Mesendoderm (in vitro differentiated cells): ENCODE measurements around the gene CHFR.
"Not testable (repeated sequence)": the region's sequence is repeated elsewhere in the genome, so short reads cannot be mapped to it uniquely, and the experiment has no call there.

Source experiments
- DNase-seq: peaks from one replicate; pipeline ENCODE4 v3.0.0; 2013
- H2AK5ac ChIP-seq: 2 replicates; pipeline ENCODE4 v1.6.1; 2013; ENCODE audit warnings: low read length, inconsistent platforms
- H2BK120ac ChIP-seq: 2 replicates; pipeline ENCODE4 v1.6.1; 2013; ENCODE audit warnings: low read depth, mild to moderate bottlenecking, low read length, moderate library complexity, mixed read lengths
- H2BK15ac ChIP-seq: replicated peaks from 2 replicates; pipeline ENCODE4 v1.6.1; 2013; ENCODE audit warnings: low read depth, mild to moderate bottlenecking, moderate library complexity
- H2BK5ac ChIP-seq: 2 replicates; pipeline ENCODE4 v1.6.1; 2013; ENCODE audit warnings: low read length, inconsistent platforms
- H3K18ac ChIP-seq: 2 replicates; pipeline ENCODE4 v1.6.1; 2013; ENCODE audit warnings: mild to moderate bottlenecking, low read length, mixed read lengths
- H3K23ac ChIP-seq: one replicate; pipeline ENCODE4 v1.6.1; 2013; ENCODE audit warnings: low read length
- H3K27ac ChIP-seq: 2 replicates; pipeline ENCODE4 v1.5.1; 2013; ENCODE audit warnings: low read depth, mild to moderate bottlenecking, inconsistent platforms, low read length, moderate library complexity
- H3K27me3 ChIP-seq: 2 replicates; pipeline ENCODE4 v1.6.1; 2013; ENCODE audit warnings: low read length, control low read depth, mild to moderate bottlenecking, inconsistent platforms; ENCODE audit not compliant: insufficient read depth, poor library complexity
- H3K36me3 ChIP-seq: 2 replicates; pipeline ENCODE4 v1.6.1; 2013; ENCODE audit warnings: low read length, inconsistent platforms; ENCODE audit not compliant: control insufficient read depth, insufficient read depth
- H3K4ac ChIP-seq: one replicate; pipeline ENCODE4 v1.6.1; 2013; ENCODE audit warnings: low read depth, mild to moderate bottlenecking, low read length, moderate library complexity
- H3K4me1 ChIP-seq: 2 replicates; pipeline ENCODE4 v1.6.1; 2013; ENCODE audit warnings: low read depth, low read length, inconsistent platforms; ENCODE audit not compliant: control insufficient read depth
- H3K4me2 ChIP-seq: 2 replicates; pipeline ENCODE4 v1.6.1; 2013; ENCODE audit warnings: low read length
- H3K4me3 ChIP-seq: 2 replicates; pipeline ENCODE4 v1.5.1; 2013; ENCODE audit warnings: mild to moderate bottlenecking, low read length
- H3K56ac ChIP-seq: one replicate; pipeline ENCODE4 v1.6.1; 2013; ENCODE audit warnings: low read length
- H3K79me1 ChIP-seq: 2 replicates; pipeline ENCODE4 v1.6.1; 2013; ENCODE audit warnings: low read length, inconsistent platforms
- H3K79me2 ChIP-seq: 2 replicates; pipeline ENCODE4 v1.6.1; 2013; ENCODE audit warnings: mild to moderate bottlenecking, low read length; ENCODE audit not compliant: control insufficient read depth, insufficient read depth
- H3K9ac ChIP-seq: 2 replicates; pipeline ENCODE4 v1.6.1; 2013; ENCODE audit warnings: low read length, inconsistent platforms
- H4K5ac ChIP-seq: one replicate; pipeline ENCODE4 v1.6.1; 2013; ENCODE audit warnings: low read length
- H4K8ac ChIP-seq: one replicate; pipeline ENCODE4 v1.6.1; 2013; ENCODE audit warnings: low read depth, mild to moderate bottlenecking, control low read depth, low read length, moderate library complexity
- WGBS: extraction: QIAGEN DNeasy Blood & Tissue Kit; methylation state at CpG from one replicate; pipeline ENCODE4 v1.1.7; 2013; ENCODE audit warnings: low lambda C conversion rate, missing lambda C conversion rate; ENCODE audit not compliant: insufficient coverage; ENCODE audit errors: extremely low coverage; 5-methylcytosine and 5-hydroxymethylcytosine counted together

The CHFR gene

DNA sequence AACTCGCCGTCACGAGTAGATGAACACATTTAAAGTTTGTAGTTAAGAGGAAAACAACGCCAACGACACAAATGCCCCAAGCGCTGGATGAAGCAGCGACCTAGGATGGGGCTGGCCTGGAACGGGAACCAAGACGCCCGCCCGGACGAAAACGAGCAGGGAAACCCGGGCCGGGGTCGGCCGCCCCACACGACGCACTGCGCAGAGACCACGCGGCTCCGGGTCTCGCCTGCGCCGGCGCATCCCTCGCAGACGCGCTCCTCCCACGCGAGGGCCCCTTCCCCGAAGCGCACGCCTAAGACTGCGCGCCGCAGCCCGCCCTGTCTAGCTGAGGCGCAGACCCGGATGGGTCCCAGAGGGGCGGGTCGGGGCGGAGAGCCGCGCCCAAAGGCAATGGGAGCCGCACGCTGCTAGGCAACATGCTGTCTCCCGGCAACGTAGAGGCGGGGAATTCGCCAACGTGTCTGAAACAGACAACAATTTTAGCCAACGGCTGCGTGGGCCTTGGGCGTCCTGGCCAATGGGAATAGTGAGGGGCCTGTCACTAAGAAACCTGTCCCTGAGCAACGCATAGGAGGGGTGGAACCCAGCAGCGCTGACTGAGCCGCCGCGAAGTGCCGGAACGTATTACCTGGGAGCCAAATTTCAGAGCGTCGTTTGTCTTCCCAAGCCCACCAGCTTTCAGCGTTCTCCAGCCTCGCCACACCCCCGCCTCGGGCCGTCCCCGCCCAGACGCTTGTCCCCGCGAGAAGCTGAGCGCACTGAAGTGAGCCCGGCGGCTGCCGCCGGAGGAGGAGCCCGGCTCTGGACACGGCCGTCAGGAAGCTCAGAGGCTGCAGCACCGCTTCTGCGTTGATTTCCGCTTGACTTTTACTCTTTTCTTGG, 21.0 kb upstream of the CHFR start:
- Histone ChIP-seq H2BK15ac (no peak overlapping the region), H2BK5ac (no peak overlapping the region), H3K36me3 (no peaks in the 10 kb centered on the region), H3K27ac (peak overlapping the region; percentile 67), H3K56ac (peak overlapping the region; percentile 86), H4K8ac (no peak overlapping the region), H2AK5ac (no peak overlapping the region), H4K5ac (no peak overlapping the region), H3K4me1 (peaks cover 2% of the 10 kb centered on the region), H3K9ac (peak overlapping the region; percentile 78), H3K79me1 (no peaks in the 10 kb centered on the region), H3K79me2 (no peaks in the 10 kb centered on the region), H3K4me3 (peak overlapping the region; percentile 54), H3K18ac (peak overlapping the region; percentile 5), H3K4ac (no peak overlapping the region), H3K4me2 (peak overlapping the region; percentile 91), H2BK120ac (no peak overlapping the region), H3K27me3 (no peaks in the 10 kb centered on the region), H3K23ac (no peak overlapping the region)
- peak; percentile 100 for DNase-seq
- WGBS = no CpG with 5 or more reads among the region's 85 CpGs

DNA sequence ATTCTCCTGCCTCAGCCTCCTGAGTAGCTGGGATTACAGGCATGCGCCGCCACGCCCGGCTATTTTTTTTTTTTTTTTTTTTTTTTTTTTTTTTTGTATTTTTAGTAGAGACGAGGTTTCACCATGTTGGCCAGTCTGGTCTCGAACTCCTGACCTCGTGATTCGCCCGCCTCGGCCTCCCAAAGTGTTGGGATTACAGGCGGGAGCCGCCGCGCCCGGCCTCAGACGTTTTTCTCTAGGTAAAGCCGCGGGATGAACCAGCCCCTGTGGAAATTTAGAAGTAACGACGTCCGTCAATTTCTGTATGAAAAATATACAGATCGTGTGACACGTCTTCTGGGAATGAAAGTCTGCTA, 20.4 kb upstream of the CHFR start:
- H3K23ac ChIP-seq, H3K4ac ChIP-seq: not testable (repeated sequence)
- no CpG with 5 or more reads among the region's 23 CpGs for WGBS

DNA sequence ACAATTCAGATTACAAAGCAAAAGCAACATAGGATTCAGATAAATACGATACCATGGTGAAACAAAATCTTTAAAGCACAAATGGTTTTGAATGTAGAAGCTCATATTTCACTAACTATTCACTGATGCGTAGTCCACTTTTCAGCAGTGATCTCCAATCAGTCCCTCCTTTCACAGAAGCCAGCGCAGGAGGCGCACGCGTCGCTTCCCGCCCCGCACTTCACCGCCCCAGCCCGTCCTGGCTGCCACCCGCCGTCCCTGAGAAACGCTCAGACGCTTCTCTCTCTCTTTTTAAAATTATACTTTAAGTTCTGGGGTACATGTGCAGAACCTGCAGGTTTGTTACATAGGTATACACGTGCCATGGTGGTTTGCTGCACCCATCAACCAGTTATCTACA, 19.8 kb upstream of the CHFR start:
- H3K79me2 ChIP-seq = no peaks in the 10 kb centered on the region
- H2AK5ac ChIP-seq = no peak overlapping the region
- DNase-seq = no peak
- H3K27ac ChIP-seq = no peak overlapping the region
- no peak overlapping the region for H2BK120ac ChIP-seq
- peaks cover 2% of the 10 kb centered on the region for H3K4me1 ChIP-seq
- H2BK5ac ChIP-seq = no peak overlapping the region
- no CpG with 5 or more reads among the region's 16 CpGs for WGBS
- H3K4ac ChIP-seq = no peak overlapping the region
- no peak overlapping the region for H2BK15ac ChIP-seq
- H3K18ac ChIP-seq = no peak overlapping the region
- no peak overlapping the region for H3K56ac ChIP-seq
- H3K4me2 ChIP-seq = no peak overlapping the region
- no peak overlapping the region for H3K23ac ChIP-seq
- H3K4me3 ChIP-seq = no peak overlapping the region
- no peaks in the 10 kb centered on the region for H3K36me3 ChIP-seq
- no peaks in the 10 kb centered on the region for H3K79me1 ChIP-seq
- H3K27me3 ChIP-seq = no peaks in the 10 kb centered on the region
- H3K9ac ChIP-seq = no peak overlapping the region
- no peak overlapping the region for H4K5ac ChIP-seq
- no peak overlapping the region for H4K8ac ChIP-seq

More for the DNA sequence above, 20.4 kb upstream of the CHFR start:
- H2BK120ac ChIP-seq, H3K79me2 ChIP-seq, H3K4me1 ChIP-seq, H3K36me3 ChIP-seq, DNase-seq, H4K8ac ChIP-seq, H4K5ac ChIP-seq, H3K79me1 ChIP-seq, H2BK5ac ChIP-seq, H2BK15ac ChIP-seq, H3K27me3 ChIP-seq, H3K27ac ChIP-seq, H2AK5ac ChIP-seq, H3K18ac ChIP-seq: not testable (repeated sequence)
- Histone ChIP-seq H3K56ac (peak overlapping the region; percentile 86), H3K4me2 (peak overlapping the region; percentile 67), H3K9ac (peak overlapping the region; percentile 63), H3K4me3 (peak overlapping the region; percentile 11)

DNA sequence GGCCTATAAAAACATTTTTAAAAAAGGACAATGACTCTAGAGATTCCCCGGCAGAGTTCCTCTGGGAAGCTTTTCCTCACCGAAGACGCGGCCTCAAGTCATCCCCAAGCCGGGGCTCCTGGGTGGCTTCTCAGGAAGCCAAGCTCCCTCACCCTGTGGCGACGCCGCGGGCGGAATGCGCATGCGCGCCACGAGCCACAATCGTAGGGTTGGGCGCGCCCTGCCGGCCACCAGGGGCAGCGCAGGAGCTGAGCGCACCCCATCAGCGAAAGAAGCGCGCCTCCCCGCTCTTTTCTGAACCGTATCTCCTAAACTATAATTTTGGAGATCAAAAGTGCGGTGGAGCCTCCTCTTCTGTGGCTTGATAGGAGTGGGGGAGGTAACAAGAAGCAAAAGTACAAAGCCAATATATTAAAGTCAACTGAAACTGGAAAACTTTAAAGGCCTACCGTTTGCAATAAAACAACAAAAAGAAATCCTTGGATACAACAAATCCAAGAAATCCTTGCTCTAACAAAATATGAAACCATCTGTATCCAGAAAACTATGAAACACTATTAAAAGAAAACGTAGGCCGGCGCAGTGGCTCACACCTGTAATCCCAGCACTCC, 17.4 kb upstream of the CHFR start:
- no peak overlapping the region for H3K4ac ChIP-seq
- H3K4me1 ChIP-seq = peaks cover 2% of the 10 kb centered on the region
- H3K27ac ChIP-seq = no peak overlapping the region
- peak; percentile 85 for DNase-seq
- no peak overlapping the region for H2AK5ac ChIP-seq
- H4K8ac ChIP-seq = no peak overlapping the region
- H3K18ac ChIP-seq = no peak overlapping the region
- no peak overlapping the region for H3K4me3 ChIP-seq
- no peak overlapping the region for H3K4me2 ChIP-seq
- no peak overlapping the region for H4K5ac ChIP-seq
- H3K36me3 ChIP-seq = no peaks in the 10 kb centered on the region
- no peak overlapping the region for H2BK15ac ChIP-seq
- no peak overlapping the region for H3K56ac ChIP-seq
- H3K79me2 ChIP-seq = no peaks in the 10 kb centered on the region
- H3K9ac ChIP-seq = no peak overlapping the region
- H3K23ac ChIP-seq = no peak overlapping the region
- H3K79me1 ChIP-seq = no peaks in the 10 kb centered on the region
- H2BK120ac ChIP-seq = no peak overlapping the region
- H3K27me3 ChIP-seq = no peaks in the 10 kb centered on the region
- H2BK5ac ChIP-seq = no peak overlapping the region
- WGBS = no CpG with 5 or more reads among the region's 30 CpGs

DNA sequence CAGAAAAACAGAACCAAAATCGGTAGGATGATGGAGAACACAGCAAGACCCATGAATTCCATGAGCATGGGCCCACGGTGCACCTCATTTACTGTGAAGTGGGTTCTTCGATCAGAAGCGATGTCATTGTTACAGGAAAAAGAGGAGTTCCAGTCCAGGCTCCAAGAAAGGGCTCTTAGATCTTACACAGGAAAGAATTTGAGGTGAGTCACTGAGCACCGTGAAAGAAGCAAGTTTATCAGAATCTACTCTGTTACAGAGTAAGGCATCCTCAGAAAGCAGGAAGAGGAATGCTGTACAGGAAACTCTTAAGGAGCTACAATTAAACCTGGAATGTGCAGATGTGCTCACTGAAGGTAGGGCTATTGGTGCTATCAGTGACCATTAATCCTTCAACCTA, 11.6 kb upstream of the CHFR start:
- Histone ChIP-seq H4K8ac (no peak overlapping the region), H3K27me3 (no peaks in the 10 kb centered on the region), H2BK5ac (no peak overlapping the region), H3K79me2 (no peaks in the 10 kb centered on the region), H3K27ac (no peak overlapping the region), H2BK15ac (no peak overlapping the region), H3K23ac (no peak overlapping the region), H3K4me3 (no peak overlapping the region), H3K36me3 (no peaks in the 10 kb centered on the region), H3K9ac (no peak overlapping the region), H3K79me1 (no peaks in the 10 kb centered on the region), H2AK5ac (no peak overlapping the region), H3K4ac (no peak overlapping the region), H3K56ac (no peak overlapping the region), H2BK120ac (no peak overlapping the region), H3K4me1 (no peaks in the 10 kb centered on the region), H3K4me2 (no peak overlapping the region), H3K18ac (no peak overlapping the region), H4K5ac (no peak overlapping the region)
- peak; percentile 56 for DNase-seq
- no CpG with 5 or more reads among the region's 5 CpGs for WGBS
